K562 (cell line): ENCODE measurements around the gene CDYL. TPM values are rescaled to one million over a fixed set of nuclear protein-coding genes. Genes with fewer than 3 reads are reported as not detected.

Experiments
- ATF3 ChIP-seq, 2 experiments: fragments of 450-650 bp in 1 of 2; sonication (generic) in 1 of 2; formaldehyde crosslinking in 1 of 2; IDR thresholded peaks in 1 of 2; conservative IDR thresholded peaks in 1 of 2; 2 replicates each; pipeline versions ENCODE4 v1.6.1 to v1.8.1; 2016 to 2023; ENCODE audit warnings: mild to moderate bottlenecking in 2 of 2, moderate library complexity in 2 of 2, inconsistent platforms in 1 of 2, missing genetic modification reagents in 1 of 2
- E2F6 ChIP-seq, 2 experiments: IDR thresholded peaks; 2 replicates each; pipeline ENCODE4 v1.6.1; 2011; ENCODE audit warnings: borderline replicate concordance in 1 of 2, control low read depth in 1 of 2, low read depth in 1 of 2, low read length in 1 of 2, mild to moderate bottlenecking in 1 of 2, mixed read lengths in 1 of 2, moderate library complexity in 1 of 2; ENCODE audit not compliant: insufficient read depth in 1 of 2, insufficient read length in 1 of 2, poor library complexity in 1 of 2, severe bottlenecking in 1 of 2; ENCODE audit errors: extremely low read depth in 1 of 2
- FOSL1 ChIP-seq: fragments of 200-800 bp; sonication (Bioruptor generic); conservative IDR thresholded peaks from 2 replicates; pipeline ENCODE4 v1.6.1; 2016; ENCODE audit warnings: missing genetic modification characterization, missing compliant biosample characterization
- NFE2 ChIP-seq: IDR thresholded peaks from 2 replicates; pipeline ENCODE4 v1.6.1; 2014; ENCODE audit warnings: antibody characterized with exemption, low read depth
- PHTF2 ChIP-seq: fragments of 250-450 bp; sonication (Bioruptor Pico); IDR thresholded peaks from 2 replicates; pipeline ENCODE4 v1.5.0; 2021; ENCODE audit warnings: mild to moderate bottlenecking
- SMARCE1 ChIP-seq: fragments of 450-650 bp; IDR thresholded peaks from 2 replicates; pipeline ENCODE4 v1.7.1; 2016; ENCODE audit warnings: mild to moderate bottlenecking
- USF1 ChIP-seq: sonication (generic); formaldehyde crosslinking; IDR thresholded peaks from 2 replicates; pipeline ENCODE4 v1.9.0; 2022; ENCODE audit warnings: mild to moderate bottlenecking, missing genetic modification reagents
- ZBTB12 ChIP-seq: fragments of 250-450 bp; sonication (Bioruptor Pico); IDR thresholded peaks from 2 replicates; pipeline ENCODE4 v1.4.0; 2020
- ZBTB49 ChIP-seq: sonication (generic); formaldehyde crosslinking; IDR thresholded peaks from 2 replicates; pipeline ENCODE4 v1.8.0; 2022; ENCODE audit warnings: missing genetic modification reagents, mild to moderate bottlenecking, borderline replicate concordance
- polyA plus RNA-seq, 8 experiments: library from polyadenylated mRNA; depleted of rRNA in 4 of 8; stranded (reverse) in 5 of 8; unstranded in 3 of 8; fragments of >200 nt; fragmentation: Nextera tagmentation in 2 of 8; fragmentation: Illumina TruSeq in 1 of 8; extraction: Ambion mirVana in 2 of 8; extraction: Trizol in 1 of 8; gene quantifications; 2 replicates each; pipeline versions ENCODE4 v1.2.1 to v1.2.3, GENCODE V29; 2011 to 2014; ENCODE audit warnings: inconsistent platforms in 1 of 8, missing spikeins in 1 of 8
- total RNA-seq, 7 experiments: library from RNA; depleted of rRNA in 6 of 7; stranded (reverse); fragments of >200 nt in 6 of 7; fragmentation: Illumina TruSeq in 2 of 7; extraction: Trizol in 2 of 7; gene quantifications; 2 replicates each; pipeline versions ENCODE4 v1.2.1 to v1.2.3, GENCODE V29; 2011 to 2021; ENCODE audit warnings: low replicate concordance in 1 of 7
- TF ChIP-seq, protein P1 (sequence below): fragments of 450-650 bp; IDR thresholded peaks from 2 replicates; pipeline ENCODE4 v1.6.1; 2016; ENCODE audit warnings: borderline replicate concordance
- TF ChIP-seq, protein P2 (sequence below), 2 experiments: fragments of 450-650 bp; conservative IDR thresholded peaks; 2 replicates each; pipeline ENCODE4 v1.6.1; 2017; ENCODE audit warnings: mild to moderate bottlenecking in 2 of 2, moderate library complexity in 2 of 2

Gene CDYL
- total and polyA plus RNA-seq, 9 of the 15 experiments (the other 6 are each of a cell fraction or from before 2014, with no cell fraction given), result 8.1 to 45.8 (median 40.8) TPM

DNA sequence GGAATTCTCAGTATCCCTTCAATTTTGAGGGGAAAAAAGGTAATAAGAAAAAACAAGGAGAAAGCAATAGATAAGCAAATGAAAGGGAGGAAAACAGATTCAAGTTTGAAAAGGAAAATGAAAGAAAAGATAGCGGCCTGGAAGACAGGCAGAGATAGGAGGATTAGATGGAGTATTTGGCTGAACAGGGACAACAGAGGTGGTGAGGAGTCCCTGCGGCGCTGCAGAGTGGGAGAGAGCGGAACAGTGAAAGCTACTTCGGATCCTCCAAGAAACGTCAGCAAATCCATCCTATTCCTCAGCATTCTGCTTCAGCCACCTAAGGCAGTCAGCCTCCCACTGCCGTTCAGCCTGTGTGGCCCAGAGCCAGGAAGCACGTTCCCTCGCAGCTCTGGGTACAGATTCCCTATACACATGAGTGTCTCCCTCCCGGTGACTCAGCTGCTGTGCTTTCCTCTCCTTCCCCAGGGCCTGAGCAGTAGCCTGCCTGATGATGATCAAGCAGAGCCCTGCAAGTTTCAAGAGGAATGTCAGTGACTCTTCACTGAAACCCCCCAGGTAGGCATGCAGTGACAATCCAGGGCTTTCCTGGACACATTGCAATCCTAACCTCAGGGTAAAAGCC is 43.4 kb upstream of the CDYL start (continued):
- TF ChIP-seq ZBTB12 (CRISPR knock-in tag) (no peak), PHTF2 (no peak), NFE2 (peak; percentile 84), ATF3 (IDR thresholded peaks at IDR 0.05) (peak; percentile 73), ATF3 (CRISPR knock-in tag; conservative IDR thresholded peaks at IDR 0.05) (no peak), FOSL1 (tag) (peak; percentile 88), SMARCE1 (peak; percentile 66), E2F6 (IDR thresholded peaks at IDR 0.05; ENCODE audit: borderline replicate concordance in 1 of 2, extremely low read depth in 1 of 2, insufficient read depth in 1 of 2, insufficient read length in 1 of 2, low read depth in 1 of 2, low read length in 1 of 2, poor library complexity in 1 of 2, severe bottlenecking in 1 of 2) (peak; percentile 77 to 79), USF1 (CRISPR knock-in tag) (no peak), ZBTB49 (CRISPR knock-in tag) (no peak)
- TF ChIP-seq, protein P1, sequence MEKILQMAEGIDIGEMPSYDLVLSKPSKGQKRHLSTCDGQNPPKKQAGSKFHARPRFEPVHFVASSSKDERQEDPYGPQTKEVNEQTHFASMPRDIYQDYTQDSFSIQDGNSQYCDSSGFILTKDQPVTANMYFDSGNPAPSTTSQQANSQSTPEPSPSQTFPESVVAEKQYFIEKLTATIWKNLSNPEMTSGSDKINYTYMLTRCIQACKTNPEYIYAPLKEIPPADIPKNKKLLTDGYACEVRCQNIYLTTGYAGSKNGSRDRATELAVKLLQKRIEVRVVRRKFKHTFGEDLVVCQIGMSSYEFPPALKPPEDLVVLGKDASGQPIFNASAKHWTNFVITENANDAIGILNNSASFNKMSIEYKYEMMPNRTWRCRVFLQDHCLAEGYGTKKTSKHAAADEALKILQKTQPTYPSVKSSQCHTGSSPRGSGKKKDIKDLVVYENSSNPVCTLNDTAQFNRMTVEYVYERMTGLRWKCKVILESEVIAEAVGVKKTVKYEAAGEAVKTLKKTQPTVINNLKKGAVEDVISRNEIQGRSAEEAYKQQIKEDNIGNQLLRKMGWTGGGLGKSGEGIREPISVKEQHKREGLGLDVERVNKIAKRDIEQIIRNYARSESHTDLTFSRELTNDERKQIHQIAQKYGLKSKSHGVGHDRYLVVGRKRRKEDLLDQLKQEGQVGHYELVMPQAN, result no peak
- TF ChIP-seq, protein P2, sequence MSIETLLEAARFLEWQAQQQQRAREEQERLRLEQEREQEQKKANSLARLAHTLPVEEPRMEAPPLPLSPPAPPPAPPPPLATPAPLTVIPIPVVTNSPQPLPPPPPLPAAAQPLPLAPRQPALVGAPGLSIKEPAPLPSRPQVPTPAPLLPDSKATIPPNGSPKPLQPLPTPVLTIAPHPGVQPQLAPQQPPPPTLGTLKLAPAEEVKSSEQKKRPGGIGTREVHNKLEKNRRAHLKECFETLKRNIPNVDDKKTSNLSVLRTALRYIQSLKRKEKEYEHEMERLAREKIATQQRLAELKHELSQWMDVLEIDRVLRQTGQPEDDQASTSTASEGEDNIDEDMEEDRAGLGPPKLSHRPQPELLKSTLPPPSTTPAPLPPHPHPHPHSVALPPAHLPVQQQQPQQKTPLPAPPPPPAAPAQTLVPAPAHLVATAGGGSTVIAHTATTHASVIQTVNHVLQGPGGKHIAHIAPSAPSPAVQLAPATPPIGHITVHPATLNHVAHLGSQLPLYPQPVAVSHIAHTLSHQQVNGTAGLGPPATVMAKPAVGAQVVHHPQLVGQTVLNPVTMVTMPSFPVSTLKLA (conservative IDR thresholded peaks at IDR 0.05), result peak in 1 of 2 experiments; percentile 55; a peak in 2 of 4 replicates
